ENCODE measurements around the gene S100Z. TPM values are rescaled to one million over a fixed set of nuclear protein-coding genes. Genes with fewer than 3 reads are reported as not detected.

S100Z gene
- total RNA-seq, 1 donor from 2014 or later, result not detected

DNA sequence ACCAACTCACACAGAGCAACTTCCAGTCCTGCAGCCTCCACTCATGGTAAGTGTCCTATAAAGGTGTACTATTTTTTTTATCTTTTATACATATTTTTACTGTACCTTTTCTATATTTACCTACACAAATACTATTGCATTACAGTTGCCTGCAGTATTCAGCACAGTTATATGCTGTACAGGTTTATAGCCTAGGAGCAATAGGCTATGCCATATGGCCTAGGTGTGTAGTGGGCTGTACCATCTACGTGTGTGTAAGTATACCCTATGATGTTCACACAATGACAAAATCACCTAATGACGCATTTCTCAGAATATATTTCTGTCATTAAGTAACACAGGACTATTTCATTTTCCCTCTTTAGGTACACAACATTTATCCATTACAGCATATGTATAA lies 16.7 kb downstream of the S100Z start:
- Histone ChIP-seq H3K4me3 (ENCODE audit: insufficient read depth, low read depth, low read length) (no peak overlapping the region), H3K79me2 (ENCODE audit: insufficient read depth, low read length) (no peaks in the 10 kb centered on the region), H3K9me3 (ENCODE audit: insufficient read depth, low read depth, low read length) (no peaks in the 10 kb centered on the region), H3K27ac (ENCODE audit: low read depth, low read length) (no peak overlapping the region), H3K4me2 (ENCODE audit: low read length) (no peak overlapping the region), H3K36me3 (ENCODE audit: insufficient read depth, low read length) (no peaks in the 10 kb centered on the region), H4K20me1 (ENCODE audit: insufficient read depth, low read length) (no peaks in the 10 kb centered on the region), H3K4me1 (ENCODE audit: insufficient read depth, low read length) (no peaks in the 10 kb centered on the region), H3K9ac (ENCODE audit: low read length) (no peak overlapping the region), H3K27me3 (ENCODE audit: insufficient read depth, low read length) (no peaks in the 10 kb centered on the region), H2AFZ (ENCODE audit: low read depth, low read length) (no peak overlapping the region)
- H3K36me3 Mint-ChIP-seq (ENCODE audit: low read depth, unreplicated experiment), result no peaks in the 10 kb centered on the region
- H3K27me3 Mint-ChIP-seq (ENCODE audit: low read depth, unreplicated experiment), result no peaks in the 10 kb centered on the region
- DNase-seq (ENCODE audit: low read depth), result no peak
- no peak overlapping the region for H3K27ac Mint-ChIP-seq (ENCODE audit: unreplicated experiment)
- no peaks in the 10 kb centered on the region for H3K4me1 Mint-ChIP-seq (ENCODE audit: low read depth, unreplicated experiment)
- H3K4me3 Mint-ChIP-seq (ENCODE audit: unreplicated experiment), result no peak overlapping the region
- H3K9me3 Mint-ChIP-seq (ENCODE audit: unreplicated experiment), result no peaks in the 10 kb centered on the region
- no peak for FAIRE-seq
- no peak for TF ChIP-seq EZH2 (IDR thresholded peaks at IDR 0.05; ENCODE audit: insufficient read depth, low read length)
- no peak for TF ChIP-seq CTCF (IDR thresholded peaks at IDR 0.05; ENCODE audit: insufficient read depth, low read depth, low read length)

- no peaks in the 10 kb centered on the region for H3K4me1 Mint-ChIP-seq (ENCODE audit: low read depth, unreplicated experiment)
- FAIRE-seq, result no peak
- TF ChIP-seq EZH2 (IDR thresholded peaks at IDR 0.05; ENCODE audit: insufficient read depth, low read length), result no peak
- no peak for TF ChIP-seq CTCF (IDR thresholded peaks at IDR 0.05; ENCODE audit: insufficient read depth, low read depth, low read length)
- H3K4me3 Mint-ChIP-seq (ENCODE audit: unreplicated experiment), result no peak overlapping the region
- no peak overlapping the region for H3K4me2 ChIP-seq (ENCODE audit: low read length)
- no peaks in the 10 kb centered on the region for H3K36me3 Mint-ChIP-seq (ENCODE audit: low read depth, unreplicated experiment)
- no peaks in the 10 kb centered on the region for H4K20me1 ChIP-seq (ENCODE audit: insufficient read depth, low read length)
- H3K9me3 ChIP-seq (ENCODE audit: insufficient read depth, low read depth, low read length), result no peaks in the 10 kb centered on the region
- no peak for DNase-seq (ENCODE audit: low read depth)
- H3K9me3 Mint-ChIP-seq (ENCODE audit: unreplicated experiment), result no peaks in the 10 kb centered on the region
- no peaks in the 10 kb centered on the region for H3K79me2 ChIP-seq (ENCODE audit: insufficient read depth, low read length)
- no peak overlapping the region for H3K9ac ChIP-seq (ENCODE audit: low read length)
- H2AFZ ChIP-seq (ENCODE audit: low read depth, low read length), result peak overlapping the region; percentile 2
- H3K36me3 ChIP-seq (ENCODE audit: insufficient read depth, low read length), result no peaks in the 10 kb centered on the region
- H3K27ac ChIP-seq (ENCODE audit: low read depth, low read length), result no peak overlapping the region
- H3K27me3 Mint-ChIP-seq (ENCODE audit: low read depth, unreplicated experiment), result no peaks in the 10 kb centered on the region
- H3K4me1 ChIP-seq (ENCODE audit: insufficient read depth, low read length), result no peaks in the 10 kb centered on the region
- no peak overlapping the region for H3K4me3 ChIP-seq (ENCODE audit: insufficient read depth, low read depth, low read length)
- H3K27me3 ChIP-seq (ENCODE audit: insufficient read depth, low read length), result no peaks in the 10 kb centered on the region
- H3K27ac Mint-ChIP-seq (ENCODE audit: unreplicated experiment), result no peak overlapping the region
Measured at GRCh38 chr5:76867038-76867437, 17.2 kb downstream of the S100Z start.

- no peaks in the 10 kb centered on the region for H3K36me3 Mint-ChIP-seq (ENCODE audit: low read depth, unreplicated experiment)
- Histone ChIP-seq H3K4me3 (ENCODE audit: insufficient read depth, low read depth, low read length) (no peak overlapping the region), H3K27me3 (ENCODE audit: insufficient read depth, low read length) (no peaks in the 10 kb centered on the region), H4K20me1 (ENCODE audit: insufficient read depth, low read length) (no peaks in the 10 kb centered on the region), H3K79me2 (ENCODE audit: insufficient read depth, low read length) (no peaks in the 10 kb centered on the region), H3K9me3 (ENCODE audit: insufficient read depth, low read depth, low read length) (no peaks in the 10 kb centered on the region), H3K36me3 (ENCODE audit: insufficient read depth, low read length) (no peaks in the 10 kb centered on the region), H3K4me2 (ENCODE audit: low read length) (no peak overlapping the region), H3K27ac (ENCODE audit: low read depth, low read length) (no peak overlapping the region), H2AFZ (ENCODE audit: low read depth, low read length) (no peak overlapping the region), H3K9ac (ENCODE audit: low read length) (no peak overlapping the region), H3K4me1 (ENCODE audit: insufficient read depth, low read length) (no peaks in the 10 kb centered on the region)
- H3K27me3 Mint-ChIP-seq (ENCODE audit: low read depth, unreplicated experiment), result no peaks in the 10 kb centered on the region
- H3K4me1 Mint-ChIP-seq (ENCODE audit: low read depth, unreplicated experiment), result no peaks in the 10 kb centered on the region
- H3K9me3 Mint-ChIP-seq (ENCODE audit: unreplicated experiment), result no peaks in the 10 kb centered on the region
- H3K27ac Mint-ChIP-seq (ENCODE audit: unreplicated experiment), result no peak overlapping the region
- H3K4me3 Mint-ChIP-seq (ENCODE audit: unreplicated experiment), result no peak overlapping the region
- peak; percentile 90 for TF ChIP-seq CTCF (IDR thresholded peaks at IDR 0.05; ENCODE audit: insufficient read depth, low read depth, low read length)
- no peak for TF ChIP-seq EZH2 (IDR thresholded peaks at IDR 0.05; ENCODE audit: insufficient read depth, low read length)
- FAIRE-seq, result no peak
- DNase-seq (ENCODE audit: low read depth), result peak; percentile 30
Measured at GRCh38 chr5:76867827-76868693, 18.2 kb downstream of the S100Z start.

Measured in astrocyte (in vitro differentiated cells and primary cell).